ENCODE measurements around the gene FAM209B.
A peak's percentile ranks its signal among the peaks of the same experiment; 100 is the strongest.
"Not testable (repeated sequence)": the region's sequence is repeated elsewhere in the genome, so short reads cannot be mapped to it uniquely, and the experiment has no call there.

The FAM209B gene, protein sequence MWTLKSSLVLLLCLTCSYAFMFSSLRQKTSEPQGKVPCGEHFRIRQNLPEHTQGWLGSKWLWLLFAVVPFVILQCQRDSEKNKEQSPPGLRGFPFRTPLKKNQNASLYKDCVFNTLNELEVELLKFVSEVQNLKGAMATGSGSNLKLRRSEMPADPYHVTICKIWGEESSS

DNA sequence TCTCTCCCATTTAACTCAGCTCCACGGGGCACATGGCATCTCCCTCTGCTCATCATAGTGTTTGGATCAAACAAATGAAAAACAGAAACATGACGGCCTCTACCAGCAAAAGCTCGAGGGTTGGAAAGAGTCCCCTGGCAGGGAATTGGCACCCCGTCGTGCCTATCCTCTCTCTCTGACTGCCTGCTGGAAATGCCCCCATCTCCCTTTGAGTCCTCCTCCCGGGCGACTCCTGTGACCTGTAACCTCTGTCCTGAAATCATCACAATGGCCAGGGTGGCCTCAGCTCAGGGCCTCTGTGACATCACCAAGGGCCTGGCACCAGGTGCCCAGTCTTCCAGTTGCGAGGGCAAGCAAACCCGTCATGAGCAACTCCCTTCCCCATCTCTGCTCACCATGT lies at the start of gene FAM209B:
FAM209B (plus strand) TSS at position 301 of the 400 bp plus-strand sequence; CDS start at position 397, 96 bp downstream.
- not testable (repeated sequence) for H3K9me3 Mint-ChIP-seq, DNase-seq, H3K4me3 Mint-ChIP-seq, H3K27me3 Mint-ChIP-seq, H3K4me1 Mint-ChIP-seq, ATAC-seq
- H3K27ac Mint-ChIP-seq, result peak within 1 kb of the TSS in 1 of 2 donors; percentile 54

- H3K27ac Mint-ChIP-seq, result peak overlapping the region; percentile 80 to 92
- DNase-seq, result no peak
- H3K27me3 Mint-ChIP-seq, result no peaks in the 10 kb centered on the region
- H3K4me3 Mint-ChIP-seq, result peak overlapping the region; percentile 51 to 59
- H3K9me3 Mint-ChIP-seq, result no peaks in the 10 kb centered on the region
- no peak for ATAC-seq
- H3K4me1 Mint-ChIP-seq, result peaks cover 26% of the 10 kb centered on the region
Observed at GRCh38 chr20:56483970-56484369, 49.1 kb upstream of the FAM209B start.

DNA sequence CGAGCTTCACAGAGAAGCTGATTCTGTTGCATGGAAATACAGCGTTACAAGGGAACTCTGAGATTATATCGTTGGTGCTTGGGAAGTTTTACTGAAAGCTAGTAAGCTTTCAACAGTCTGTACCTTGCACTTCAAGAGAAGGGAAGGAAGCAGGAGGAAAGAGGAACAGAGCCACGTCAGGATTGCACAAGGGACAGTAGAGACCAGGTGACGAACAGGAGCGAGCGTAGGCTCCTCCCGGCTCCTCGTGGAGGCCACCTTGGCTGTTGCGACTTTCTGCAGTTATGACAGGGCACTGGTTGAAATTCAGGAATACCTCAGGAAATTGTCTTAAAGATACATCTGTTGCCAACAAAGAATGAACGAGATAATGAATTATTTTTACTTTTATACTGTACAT lies 45.8 kb upstream of the FAM209B start:
- Mint-ChIP-seq H3K4me1 (peaks cover 20% of the 10 kb centered on the region), H3K27ac (no peak overlapping the region), H3K9me3 (no peaks in the 10 kb centered on the region), H3K27me3 (no peaks in the 10 kb centered on the region), H3K4me3 (no peak overlapping the region)
- DNase-seq (no peak), ATAC-seq (no peak)

DNA sequence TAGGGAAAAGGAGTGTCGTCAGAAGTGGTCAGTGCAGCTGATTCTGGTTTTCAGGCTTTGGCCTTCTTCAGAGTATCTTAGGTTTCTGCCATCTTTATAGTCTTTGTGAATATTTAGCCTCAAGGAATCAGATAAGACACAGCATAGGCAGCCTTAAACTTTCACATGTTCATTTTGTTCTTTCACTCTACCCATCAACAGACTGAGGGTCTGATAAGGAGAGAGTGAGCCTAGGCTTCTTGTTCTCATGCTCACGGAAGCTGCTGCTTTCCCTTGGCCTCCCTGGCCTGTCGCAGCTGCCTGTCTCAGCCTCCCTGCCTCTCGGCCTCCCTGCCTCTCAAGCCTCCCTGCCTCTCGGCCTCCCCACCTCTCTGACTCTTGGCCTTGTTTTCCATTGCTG lies 44.5 kb upstream of the FAM209B start:
- H3K27ac Mint-ChIP-seq, result peak overlapping the region; percentile 35 to 45
- DNase-seq (no peak), ATAC-seq (no peak)
- H3K4me1 Mint-ChIP-seq, result peaks cover 11% of the 10 kb centered on the region
- no peaks in the 10 kb centered on the region for H3K9me3 Mint-ChIP-seq
- no peaks in the 10 kb centered on the region for H3K27me3 Mint-ChIP-seq
- H3K4me3 Mint-ChIP-seq, result no peak overlapping the region

DNA sequence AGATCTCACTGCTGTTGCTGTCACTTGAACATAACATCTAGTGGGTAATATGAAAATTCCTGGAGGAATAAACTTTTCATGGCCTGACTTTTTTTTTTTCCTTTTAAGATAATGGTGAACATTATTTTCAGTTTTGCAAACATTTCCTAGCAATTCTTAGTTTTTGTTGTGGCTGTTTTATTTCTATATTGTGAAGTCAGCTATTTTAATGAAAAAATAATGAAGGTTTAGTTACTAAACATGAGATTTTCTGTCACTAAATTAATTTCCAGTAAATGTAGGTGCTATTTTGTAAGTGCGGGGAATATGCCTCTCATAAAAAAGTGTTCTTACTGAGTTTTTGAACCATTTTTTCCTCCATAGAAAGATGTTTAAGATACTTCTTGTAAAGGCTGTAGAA lies 31.9 kb upstream of the FAM209B start:
- peaks cover 6% of the 10 kb centered on the region for H3K4me1 Mint-ChIP-seq

DNA sequence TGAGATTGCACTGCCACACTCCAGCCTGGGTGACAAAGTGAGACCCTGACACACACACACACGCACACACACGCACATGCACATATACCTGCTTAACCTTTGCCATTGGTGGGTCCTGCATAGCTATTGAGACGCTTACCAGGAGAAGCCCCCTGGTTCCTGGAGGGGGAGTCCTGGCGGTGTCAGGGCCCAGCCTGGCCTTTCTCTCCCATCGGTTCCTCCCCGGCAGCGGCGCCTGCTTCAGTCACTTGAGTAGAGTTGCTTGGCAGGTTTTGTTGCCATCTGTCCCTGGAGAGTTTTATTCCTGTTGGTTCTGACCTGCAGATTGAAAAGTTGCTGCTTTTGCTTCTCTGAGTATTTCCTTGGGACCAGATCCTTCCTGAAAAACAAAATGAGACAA lies 29.1 kb upstream of the FAM209B start:
- Mint-ChIP-seq H3K27ac (peak overlapping the region in 1 of 2 donors; percentile 93), H3K4me3 (no peak overlapping the region), H3K4me1 (peaks cover 6% of the 10 kb centered on the region)

More for the DNA sequence above, 31.9 kb upstream of the FAM209B start:
- Mint-ChIP-seq H3K4me3 (no peak overlapping the region), H3K27me3 (no peaks in the 10 kb centered on the region), H3K27ac (no peak overlapping the region), H3K9me3 (peaks cover 0 to 5% of the 10 kb centered on the region in 2 donors)
- no peak for DNase-seq
- ATAC-seq, result no peak

GRCh38 chr20:56504373-56505005 lies 28.6 kb upstream of the FAM209B start:
- peak; percentile 12 for DNase-seq
- Mint-ChIP-seq H3K27ac (peak overlapping the region in 1 of 2 donors; percentile 93), H3K4me1 (peaks cover 6% of the 10 kb centered on the region), H3K4me3 (no peak overlapping the region), H3K9me3 (no peaks in the 10 kb centered on the region), H3K27me3 (no peaks in the 10 kb centered on the region)
- ATAC-seq, result peak; percentile 60

More for the DNA sequence above, 29.1 kb upstream of the FAM209B start:
- DNase-seq, result no peak
- Mint-ChIP-seq H3K27me3 (no peaks in the 10 kb centered on the region), H3K9me3 (no peaks in the 10 kb centered on the region)
- ATAC-seq, result no peak

DNA sequence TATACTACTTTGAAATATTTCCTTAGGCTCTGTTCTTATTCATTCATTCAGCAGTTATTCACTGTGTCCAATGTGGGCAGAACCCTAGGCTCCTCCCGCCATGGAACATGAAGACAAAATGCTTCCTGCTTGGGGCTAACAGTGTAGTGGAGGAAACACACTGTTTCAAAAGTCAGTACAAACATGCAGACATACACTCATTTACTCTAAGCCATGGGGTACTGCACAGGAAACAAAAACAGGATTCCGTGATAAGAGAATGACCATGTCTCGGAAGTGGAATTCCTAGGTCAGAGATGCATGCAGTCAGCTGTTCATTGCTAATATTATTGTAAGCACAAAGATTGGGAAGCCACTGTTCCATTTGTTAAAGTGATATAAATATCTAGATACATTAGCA lies 26.9 kb upstream of the FAM209B start:
- DNase-seq (no peak), ATAC-seq (no peak)
- H3K9me3 Mint-ChIP-seq, result no peaks in the 10 kb centered on the region
- peaks cover 6% of the 10 kb centered on the region for H3K4me1 Mint-ChIP-seq
- H3K27me3 Mint-ChIP-seq, result no peaks in the 10 kb centered on the region
- no peak overlapping the region for H3K27ac Mint-ChIP-seq
- no peak overlapping the region for H3K4me3 Mint-ChIP-seq

GRCh38 chr20:56511926-56512325 lies 21.1 kb upstream of the FAM209B start:
- peak overlapping the region in 1 of 2 donors; percentile 80 for H3K27ac Mint-ChIP-seq
- H3K9me3 Mint-ChIP-seq, result no peaks in the 10 kb centered on the region
- H3K4me3 Mint-ChIP-seq, result no peak overlapping the region
- no peaks in the 10 kb centered on the region for H3K4me1 Mint-ChIP-seq
- no peaks in the 10 kb centered on the region for H3K27me3 Mint-ChIP-seq
- no peak for DNase-seq
- ATAC-seq, result no peak

GRCh38 chr20:56513161-56514150 lies 19.6 kb upstream of the FAM209B start:
- DNase-seq, result no peak
- H3K27me3 Mint-ChIP-seq, result no peaks in the 10 kb centered on the region
- no peak overlapping the region for H3K4me3 Mint-ChIP-seq
- ATAC-seq, result no peak
- peaks cover 0 to 6% of the 10 kb centered on the region in 2 donors for H3K9me3 Mint-ChIP-seq
- no peaks in the 10 kb centered on the region for H3K4me1 Mint-ChIP-seq
- H3K27ac Mint-ChIP-seq, result no peak overlapping the region

- ATAC-seq (no peak), DNase-seq (no peak)
- Mint-ChIP-seq H3K9me3 (peaks cover 5 to 22% of the 10 kb centered on the region in 2 donors), H3K27me3 (no peaks in the 10 kb centered on the region), H3K4me3 (no peak overlapping the region), H3K27ac (no peak overlapping the region), H3K4me1 (no peaks in the 10 kb centered on the region)
Observed at GRCh38 chr20:56516631-56517030, 16.4 kb upstream of the FAM209B start.

DNA sequence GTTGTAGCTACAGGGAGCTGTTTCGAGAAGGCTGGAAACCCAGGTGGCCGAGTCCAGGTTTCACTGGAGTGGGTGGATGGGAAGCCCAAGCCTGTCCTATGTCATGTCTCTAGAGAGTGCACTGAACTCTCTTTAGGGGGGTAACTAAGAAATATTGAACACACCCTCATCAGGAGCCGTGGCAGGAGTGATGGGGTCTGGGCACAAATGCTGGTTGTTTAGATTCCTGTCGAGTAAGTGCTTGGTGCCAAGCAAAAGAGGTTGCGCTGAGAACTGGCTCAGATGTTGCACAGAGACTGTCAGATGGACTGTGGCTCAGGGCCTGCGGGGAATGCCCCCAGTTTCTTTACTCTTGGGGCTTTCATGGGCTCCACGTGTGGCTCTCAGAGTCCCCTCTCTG lies 15.8 kb upstream of the FAM209B start:
- Mint-ChIP-seq H3K27ac (peak overlapping the region in 1 of 2 donors; percentile 19), H3K27me3 (no peaks in the 10 kb centered on the region), H3K4me1 (no peaks in the 10 kb centered on the region), H3K4me3 (no peak overlapping the region), H3K9me3 (peaks cover 5 to 22% of the 10 kb centered on the region in 2 donors)
- no peak for ATAC-seq
- no peak for DNase-seq

GRCh38 chr20:56517641-56518040 lies 15.4 kb upstream of the FAM209B start:
- Mint-ChIP-seq H3K27ac (peak overlapping the region in 1 of 2 donors; percentile 19), H3K4me3 (no peak overlapping the region), H3K9me3 (peaks cover 5 to 22% of the 10 kb centered on the region in 2 donors)

DNA sequence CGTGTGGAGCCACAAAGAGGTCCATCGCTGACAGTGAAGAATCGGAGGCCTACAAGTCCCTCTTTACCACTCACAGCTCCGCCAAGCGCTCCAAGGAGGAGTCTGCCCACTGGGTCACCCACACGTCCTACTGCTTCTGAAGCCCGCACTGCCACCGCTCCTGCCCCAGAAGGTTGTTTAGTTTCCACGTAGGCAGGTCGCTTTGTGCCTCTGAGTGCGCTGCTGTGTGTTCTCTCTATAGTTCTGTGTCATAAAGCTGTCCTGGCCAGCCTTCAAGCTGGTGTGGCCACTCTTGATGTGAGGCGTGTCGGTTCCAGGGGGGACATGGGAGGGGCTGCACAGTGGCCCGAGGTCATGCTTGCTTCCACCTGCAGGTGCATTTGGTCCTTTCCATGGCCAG lies 14.9 kb upstream of the FAM209B start:
- no peaks in the 10 kb centered on the region for H3K4me1 Mint-ChIP-seq
- peaks cover 5 to 22% of the 10 kb centered on the region in 2 donors for H3K9me3 Mint-ChIP-seq
- no peak for DNase-seq
- peak overlapping the region in 1 of 2 donors; percentile 35 for H3K27ac Mint-ChIP-seq
- no peaks in the 10 kb centered on the region for H3K27me3 Mint-ChIP-seq
- ATAC-seq, result no peak
- no peak overlapping the region for H3K4me3 Mint-ChIP-seq

More at GRCh38 chr20:56517641-56518040, 15.4 kb upstream of the FAM209B start:
- DNase-seq (no peak), ATAC-seq (no peak)
- Mint-ChIP-seq H3K4me1 (no peaks in the 10 kb centered on the region), H3K27me3 (no peaks in the 10 kb centered on the region)

DNA sequence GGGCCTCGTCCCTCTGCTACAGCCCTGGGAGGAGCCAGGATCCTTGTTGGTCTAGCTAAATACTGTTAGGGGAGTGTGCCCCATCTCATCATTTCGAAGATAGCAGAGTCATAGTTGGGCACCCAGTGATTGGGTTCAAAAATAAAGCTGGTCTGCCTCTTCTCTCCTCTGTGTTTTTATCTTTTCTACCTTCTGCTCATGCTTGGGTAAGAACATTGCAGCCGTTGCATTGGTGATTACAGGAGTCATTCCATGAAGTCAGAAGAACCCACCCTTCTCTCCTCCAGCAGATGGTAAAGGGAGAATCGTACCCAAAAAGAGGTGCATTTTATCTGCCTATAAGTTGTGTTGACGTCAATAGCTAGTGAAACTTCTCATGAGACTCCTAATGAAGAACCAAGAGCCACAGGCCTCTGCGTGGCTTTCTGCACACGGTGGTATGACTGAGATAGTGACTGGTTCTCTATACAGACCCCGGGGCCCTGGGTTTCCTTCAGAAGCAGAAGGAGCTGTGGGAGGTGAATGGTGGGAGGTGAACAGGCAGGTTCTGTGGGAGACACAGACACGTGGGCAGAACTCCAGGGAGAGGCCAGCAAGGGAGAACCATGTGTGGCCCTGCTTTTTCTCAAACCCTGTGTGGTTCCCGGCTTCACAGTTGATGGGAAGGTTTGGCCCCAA lies 14.2 kb upstream of the FAM209B start:
- ATAC-seq (no peak), DNase-seq (no peak)
- Mint-ChIP-seq H3K27me3 (no peaks in the 10 kb centered on the region), H3K4me1 (no peaks in the 10 kb centered on the region), H3K27ac (no peak overlapping the region), H3K4me3 (no peak overlapping the region), H3K9me3 (peaks cover 5 to 22% of the 10 kb centered on the region in 2 donors)
